Caki2 (cell line): ENCODE data around the gene EFL1. TPM values are rescaled to one million over a fixed set of nuclear protein-coding genes. Genes with fewer than 3 reads are reported as not detected.
"Not testable (repeated sequence)": the region's sequence is repeated elsewhere in the genome, so short reads cannot be mapped to it uniquely, and the experiment has no call there.

ENCODE experiments used
- DNase-seq: peaks from one replicate; pipeline ENCODE4 v3.0.0-alpha.2; 2015; ENCODE audit warnings: low read depth
- in situ Hi-C: cut with HindIII; loops from 2 replicates; pipeline ENCODE4 v1.10.0; 2016; ENCODE audit warnings: low sequenced_read_pairs, low pct_unique_long_range_greater_than_20kb, mixed read lengths
- total RNA-seq: library from RNA; depleted of rRNA; stranded (reverse); fragments of >200 nt; shearing (Covaris generic); gene quantifications from 2 replicates; pipeline ENCODE4 v1.2.3, GENCODE V29; 2014; ENCODE audit warnings: low replicate concordance

The EFL1 gene
- total RNA-seq, 1 experiment from 2014 or later = 3.3 TPM

GRCh38 chr15:82286475-82286874 lies 23.9 kb upstream of the EFL1 start:
- in situ Hi-C loops, DNase-seq: not testable (repeated sequence)

- in situ Hi-C loops, DNase-seq: not testable (repeated sequence)
These were observed 21.8 kb upstream of the EFL1 start for GRCh38 chr15:82284381-82284780.

GRCh38 chr15:82282386-82282785 lies 19.9 kb upstream of the EFL1 start:
- in situ Hi-C loops, DNase-seq: not testable (repeated sequence)

GRCh38 chr15:82281276-82281675 lies 18.7 kb upstream of the EFL1 start:
- DNase-seq, in situ Hi-C loops: not testable (repeated sequence)

GRCh38 chr15:82275410-82275809 lies 12.9 kb upstream of the EFL1 start:
- in situ Hi-C loops = no loop called here
- no peak for DNase-seq

- DNase-seq = no peak
- in situ Hi-C loops = no loop called here
These were observed 9.6 kb upstream of the EFL1 start for GRCh38 chr15:82272154-82272553.

- DNase-seq, in situ Hi-C loops: not testable (repeated sequence)
These were observed 5.9 kb upstream of the EFL1 start for GRCh38 chr15:82268454-82268853.

GRCh38 chr15:82267137-82267536 lies 4.6 kb upstream of the EFL1 start:
- DNase-seq, in situ Hi-C loops: not testable (repeated sequence)

- in situ Hi-C loops = no loop called here
- peak; percentile 1 for DNase-seq
These were observed 816 bp upstream of the EFL1 start for GRCh38 chr15:82263350-82263749.

GRCh38 chr15:82261566-82262421 lies 740 bp downstream of the EFL1 start:
- in situ Hi-C loops = not testable (repeated sequence)
- peak; percentile 61 for DNase-seq

GRCh38 chr15:82248261-82248660 lies 14.3 kb downstream of the EFL1 start:
- in situ Hi-C loops, DNase-seq: not testable (repeated sequence)

GRCh38 chr15:82245956-82246355 lies 16.6 kb downstream of the EFL1 start:
- DNase-seq, in situ Hi-C loops: not testable (repeated sequence)

- DNase-seq, in situ Hi-C loops: not testable (repeated sequence)
These were observed 18.9 kb downstream of the EFL1 start for GRCh38 chr15:82243644-82244043.

- in situ Hi-C loops, DNase-seq: not testable (repeated sequence)
These were observed 20.6 kb downstream of the EFL1 start for GRCh38 chr15:82241836-82242499.

GRCh38 chr15:82239685-82240391 lies 22.7 kb downstream of the EFL1 start:
- no peak for DNase-seq
- in situ Hi-C loops = no loop called here

GRCh38 chr15:82237944-82238534 lies 24.5 kb downstream of the EFL1 start:
- in situ Hi-C loops, DNase-seq: not testable (repeated sequence)

- DNase-seq = no peak
- in situ Hi-C loops = no loop called here
These were observed 30.7 kb downstream of the EFL1 start for GRCh38 chr15:82231842-82232241.

- in situ Hi-C loops = no loop called here
- no peak for DNase-seq
These were observed 31.3 kb downstream of the EFL1 start for GRCh38 chr15:82231233-82231632.
